ENCODE results near the gene KLF17. TPM values are rescaled to one million over a fixed set of nuclear protein-coding genes. Genes with fewer than 3 reads are reported as not detected.
"Not testable (repeated sequence)": the region's sequence is repeated elsewhere in the genome, so short reads cannot be mapped to it uniquely, and the experiment has no call there.

Gene KLF17
- total and polyA plus RNA-seq, 2 experiments from 2014 or later = 0.09 to 0.11 TPM

DNA sequence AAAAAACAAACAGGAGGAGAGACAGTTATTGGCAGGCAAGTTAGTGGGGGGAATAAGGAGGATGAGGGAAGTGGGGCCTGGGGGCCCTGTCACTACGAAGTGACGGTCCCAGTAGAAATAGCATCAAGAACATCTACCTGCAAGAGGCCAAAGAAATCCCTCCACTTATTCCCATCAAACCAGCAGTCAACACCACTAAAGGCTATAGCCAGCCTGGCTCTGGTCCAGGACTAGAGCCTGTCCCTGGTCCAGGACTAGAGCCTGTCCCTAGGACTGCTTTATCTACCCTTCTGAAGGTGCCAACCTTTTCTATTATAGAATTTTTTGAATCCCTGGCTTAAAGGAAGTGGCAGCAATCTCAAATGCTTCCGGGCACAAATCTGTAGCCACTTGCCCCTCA lies 19.6 kb downstream of the KLF17 start:
- no peaks in the 10 kb centered on the region for H3K4me1 ChIP-seq (ENCODE audit: insufficient read depth)
- no peak overlapping the region for H3K4me2 ChIP-seq (ENCODE audit: unreplicated experiment)
- H3F3A ChIP-seq (ENCODE audit: insufficient read depth) = no peaks in the 10 kb centered on the region
- H3K27ac ChIP-seq = no peak overlapping the region
- no peaks in the 10 kb centered on the region for H4K20me1 ChIP-seq (ENCODE audit: insufficient read depth)
- no peak overlapping the region for H2AFZ ChIP-seq
- in situ Hi-C loops (cut with MboI) = no loop called here
- no peaks in the 10 kb centered on the region for H3K9me3 ChIP-seq (ENCODE audit: low read depth)
- H3K79me2 ChIP-seq (ENCODE audit: insufficient read depth) = no peaks in the 10 kb centered on the region
- no peaks in the 10 kb centered on the region for H3K27me3 ChIP-seq (replicated peaks; ENCODE audit: insufficient read depth)
- DNase-seq = no peak
- no peak overlapping the region for H3K4me3 ChIP-seq
- H3K36me3 ChIP-seq (ENCODE audit: low read depth) = no peaks in the 10 kb centered on the region
- no peak overlapping the region for H3K9ac ChIP-seq
- no peak for TF ChIP-seq EZH2 (IDR thresholded peaks at IDR 0.05; ENCODE audit: insufficient read depth, poor library complexity, severe bottlenecking)
- TF ChIP-seq EZH2phosphoT487 (IDR thresholded peaks at IDR 0.05; ENCODE audit: insufficient read depth, low read depth) = no peak
- H3K9me2 ChIP-seq (ENCODE audit: insufficient read depth) = no peaks in the 10 kb centered on the region
- WGBS, 2 experiments (ENCODE audit: low coverage in 1 of 2, low lambda C conversion rate in 2 of 2, missing lambda C conversion rate in 2 of 2) = 46 to 67% methylated on average over 3 of the region's 3 CpGs

GRCh38 chr1:44139565-44139964 lies 20.9 kb downstream of the KLF17 start:
- H3K4me3 ChIP-seq; H3K9me2 ChIP-seq (ENCODE audit: insufficient read depth); H3K79me2 ChIP-seq (ENCODE audit: insufficient read depth); H3F3A ChIP-seq (ENCODE audit: insufficient read depth); H4K20me1 ChIP-seq (ENCODE audit: insufficient read depth); H3K9me3 ChIP-seq (ENCODE audit: low read depth); H3K27me3 ChIP-seq (replicated peaks; ENCODE audit: insufficient read depth); H3K9ac ChIP-seq; DNase-seq; H3K4me1 ChIP-seq (ENCODE audit: insufficient read depth); H2AFZ ChIP-seq; H3K36me3 ChIP-seq (ENCODE audit: low read depth); H3K4me2 ChIP-seq (ENCODE audit: unreplicated experiment); in situ Hi-C loops (cut with MboI); H3K27ac ChIP-seq: not testable (repeated sequence)
- 48 to 56% methylated on average over 4 to 8 of the region's 8 CpGs for WGBS, 2 experiments (ENCODE audit: low coverage in 1 of 2, low lambda C conversion rate in 2 of 2, missing lambda C conversion rate in 2 of 2)

DNA sequence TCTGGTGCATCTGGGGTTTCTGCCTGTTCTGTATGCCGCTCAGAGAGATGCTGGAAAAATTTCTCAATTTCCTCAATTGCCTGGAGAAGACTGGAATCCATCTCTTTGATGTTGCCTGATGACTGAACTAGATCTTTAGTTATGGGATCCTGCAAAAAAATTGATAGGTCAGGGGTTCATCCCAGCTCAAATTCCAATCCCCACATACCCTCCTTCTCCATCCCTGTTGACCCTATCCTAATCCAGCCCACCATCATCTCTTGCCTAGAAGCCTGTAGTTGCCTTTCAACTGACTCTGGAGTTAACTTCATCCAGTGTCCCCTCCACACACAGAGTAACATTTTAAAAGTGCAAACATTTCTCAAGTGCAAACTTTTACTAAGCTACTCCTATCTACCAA lies 22.9 kb downstream of the KLF17 start, which contains the start of gene KLF18:
TSS of gene KLF18 (minus strand) at position 101 of the 400 bp plus-strand sequence. CDS start at position 101, 0 bp downstream.
- H4K20me1 ChIP-seq (ENCODE audit: insufficient read depth) = no peaks in the 10 kb centered on the region
- H3K27ac ChIP-seq = no peak within 1 kb of the TSS
- no peak within 1 kb of the TSS for H3K4me3 ChIP-seq
- no peak within 1 kb of the TSS for H3K4me2 ChIP-seq (ENCODE audit: unreplicated experiment)
- H3K4me1 ChIP-seq (ENCODE audit: insufficient read depth) = no peaks in the 10 kb centered on the region
- H3F3A ChIP-seq (ENCODE audit: insufficient read depth) = no peaks in the 10 kb centered on the region
- H3K9me2 ChIP-seq (ENCODE audit: insufficient read depth) = no peaks in the 10 kb centered on the region
- WGBS, 2 experiments (ENCODE audit: low coverage in 1 of 2, low lambda C conversion rate in 2 of 2, missing lambda C conversion rate in 2 of 2) = 24 to 45% methylated on average over 1 of the region's 1 CpG
- H3K79me2 ChIP-seq (ENCODE audit: insufficient read depth) = no peaks in the 10 kb centered on the region
- in situ Hi-C loops (cut with MboI) = no loop called here
- no peaks in the 10 kb centered on the region for H3K27me3 ChIP-seq (replicated peaks; ENCODE audit: insufficient read depth)
- DNase-seq = no peak
- TF ChIP-seq EZH2 (IDR thresholded peaks at IDR 0.05; ENCODE audit: insufficient read depth, poor library complexity, severe bottlenecking) (no peak), EZH2phosphoT487 (IDR thresholded peaks at IDR 0.05; ENCODE audit: insufficient read depth, low read depth) (no peak)
- H2AFZ ChIP-seq = no peak within 1 kb of the TSS
- H3K9ac ChIP-seq = no peak within 1 kb of the TSS
- H3K9me3 ChIP-seq (ENCODE audit: low read depth) = peaks cover 6% of the 10 kb centered on the region
- no peaks in the 10 kb centered on the region for H3K36me3 ChIP-seq (ENCODE audit: low read depth)

DNA sequence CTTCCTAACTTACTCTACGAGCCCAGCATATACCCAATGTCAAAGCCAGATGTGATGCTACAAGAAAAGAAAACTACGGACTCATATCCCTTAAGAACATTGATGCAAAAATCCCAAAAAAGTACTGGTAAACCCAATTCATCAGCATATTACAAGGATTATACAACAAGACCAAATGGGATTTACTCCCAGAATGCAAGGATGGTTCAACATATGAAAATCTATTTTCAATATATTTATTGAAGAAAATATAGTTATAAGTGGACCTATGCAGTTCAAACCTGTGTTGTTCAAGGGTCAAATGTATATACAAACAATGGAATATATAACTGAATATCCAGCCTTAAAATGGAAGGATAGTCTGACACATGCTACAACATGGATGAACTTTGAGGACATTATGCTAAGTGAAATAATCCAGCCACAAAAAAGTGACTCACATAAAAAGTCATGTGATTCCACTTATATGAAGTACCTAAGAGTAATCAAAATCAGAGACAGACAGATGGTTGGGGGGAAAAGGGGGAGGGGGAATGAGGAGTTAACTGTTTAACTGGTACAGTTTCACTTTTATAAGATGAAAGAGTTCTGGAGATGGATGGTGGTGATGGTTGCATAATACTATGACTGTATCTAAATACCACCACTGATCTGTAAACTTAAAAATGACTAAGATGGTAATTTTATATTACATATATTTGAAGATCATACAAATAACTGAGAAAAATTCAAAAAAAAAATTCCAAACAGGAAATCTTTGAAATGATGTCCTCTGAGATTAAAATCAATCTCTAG lies 26.5 kb downstream of the KLF17 start:
- TF ChIP-seq EZH2 (IDR thresholded peaks at IDR 0.05; ENCODE audit: insufficient read depth, poor library complexity, severe bottlenecking) (no peak), EZH2phosphoT487 (IDR thresholded peaks at IDR 0.05; ENCODE audit: insufficient read depth, low read depth) (no peak)
- Histone ChIP-seq H3K27me3 (replicated peaks; ENCODE audit: insufficient read depth) (0 out of 2 replicates have a peak, but pooled peaks cover 8% of the 10 kb centered on the region), H3K36me3 (ENCODE audit: low read depth) (no peaks in the 10 kb centered on the region), H3K4me2 (ENCODE audit: unreplicated experiment) (no peak overlapping the region), H3K79me2 (ENCODE audit: insufficient read depth) (no peaks in the 10 kb centered on the region), H3K9ac (no peak overlapping the region), H3F3A (ENCODE audit: insufficient read depth) (no peaks in the 10 kb centered on the region), H3K9me2 (ENCODE audit: insufficient read depth) (no peaks in the 10 kb centered on the region), H3K9me3 (ENCODE audit: low read depth) (peaks cover 6% of the 10 kb centered on the region), H4K20me1 (ENCODE audit: insufficient read depth) (no peaks in the 10 kb centered on the region), H3K4me3 (no peak overlapping the region), H2AFZ (no peak overlapping the region), H3K27ac (no peak overlapping the region), H3K4me1 (ENCODE audit: insufficient read depth) (no peaks in the 10 kb centered on the region)
- 60 to 76% methylated on average over 2 of the region's 2 CpGs for WGBS, 2 experiments (ENCODE audit: low coverage in 1 of 2, low lambda C conversion rate in 2 of 2, missing lambda C conversion rate in 2 of 2)
- DNase-seq = peak; percentile 23
- in situ Hi-C loops (cut with MboI) = no loop called here
